Adipose tissue (tissue), 3 donors: ENCODE results near the gene CNOT10. TPM values are rescaled to one million over a fixed set of nuclear protein-coding genes. Genes with fewer than 3 reads are reported as not detected.

ENCODE experiments used
- H3K27ac ChIP-seq: one replicate; pipeline ENCODE4 v1.5.1; 2013; ENCODE audit warnings: low read depth, low read length
- WGBS, 3 donors: extraction: QIAGEN DNeasy Blood & Tissue Kit; methylation state at CpG; one replicate each; pipeline ENCODE4 v1.1.7; 2013; 5-methylcytosine and 5-hydroxymethylcytosine counted together
- polyA plus RNA-seq, 3 donors: library from polyadenylated mRNA; stranded (reverse); fragments of 200-250 nt; gene quantifications; one replicate each; pipeline ENCODE4 v1.2.3, GENCODE V29; 2013
- donor health status: healthy with polysubstance abuse.
- donor health status: Bipolar disorder and iron deficiency.
- donor health status: healthy.

Gene CNOT10
- polyA plus RNA-seq, 3 donors: 9.5 to 14.5 (median 10.6) TPM

DNA sequence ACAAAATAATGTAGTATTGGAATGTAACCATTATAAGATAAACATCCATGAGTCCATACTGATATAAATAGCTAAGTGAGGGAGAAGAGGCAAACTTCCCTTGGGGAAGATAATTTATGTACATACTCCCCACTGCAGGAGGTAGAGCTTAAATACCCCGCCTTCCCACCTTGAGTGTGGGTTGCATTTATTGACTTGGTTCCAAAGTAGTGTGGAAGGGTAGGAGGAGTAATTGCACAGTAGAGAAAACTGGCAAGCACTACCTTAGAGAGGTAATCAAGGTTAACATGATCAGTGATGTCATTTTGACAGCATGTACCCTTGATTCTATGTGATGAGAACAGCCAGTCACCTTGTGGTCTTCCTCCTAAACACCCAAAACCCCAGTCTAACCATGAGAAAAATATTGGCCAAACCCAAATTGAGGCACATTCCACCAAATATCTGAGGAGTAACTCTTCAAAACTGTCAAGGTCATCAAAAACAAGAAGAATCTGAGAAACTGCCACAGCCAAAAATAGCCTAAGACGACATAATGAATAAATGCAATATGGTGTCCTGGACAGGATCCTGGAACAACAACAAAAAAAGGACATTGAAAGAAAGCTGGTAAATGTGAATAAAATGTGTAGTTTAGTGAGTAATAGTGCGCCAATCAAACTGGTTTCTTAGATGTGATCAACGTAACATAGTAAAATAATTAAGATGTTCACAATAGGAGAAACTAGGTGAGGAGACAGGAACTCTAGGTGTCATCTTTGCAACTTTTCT lies 774 bp upstream of the CNOT10 start:
- WGBS, 3 donors: 37 to 42% (median 38%) methylated on average over 4 of the region's 4 CpGs
- H3K27ac ChIP-seq: no peak overlapping the region

DNA sequence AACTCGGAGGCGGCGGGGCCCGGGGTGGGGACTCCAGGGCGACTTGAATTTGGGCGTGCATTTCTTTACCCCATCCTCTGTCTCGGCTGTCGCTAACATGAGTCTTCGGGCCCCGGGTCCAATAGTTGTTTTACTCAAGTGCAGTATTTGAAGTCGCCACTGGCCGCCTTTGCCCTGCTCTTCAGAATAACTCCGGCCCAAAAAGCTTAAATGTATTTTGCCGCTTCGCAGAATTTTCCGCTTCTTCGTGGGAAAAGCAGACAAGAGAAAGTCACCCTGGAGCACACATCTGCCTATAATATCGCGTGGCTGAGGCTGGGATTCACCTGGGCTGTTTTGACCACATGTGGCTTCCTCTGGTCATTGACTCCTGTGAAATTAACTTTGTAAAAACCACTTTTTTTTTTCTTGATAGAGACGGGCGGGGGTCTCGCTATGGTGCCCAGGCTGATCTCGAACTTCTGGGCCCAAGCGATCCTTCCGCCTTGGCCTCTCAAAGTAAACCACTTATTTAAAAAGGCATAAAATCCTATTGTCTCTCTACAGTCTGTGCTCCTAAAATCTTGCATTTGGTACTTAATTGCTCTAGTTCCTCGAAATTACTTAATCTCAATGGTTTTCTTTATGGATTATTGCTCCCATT lies 676 bp downstream of the CNOT10 start:
- H3K27ac ChIP-seq: no peak overlapping the region
- WGBS, 3 donors: 6 to 10% (median 9%) methylated on average over 26 of the region's 26 CpGs

DNA sequence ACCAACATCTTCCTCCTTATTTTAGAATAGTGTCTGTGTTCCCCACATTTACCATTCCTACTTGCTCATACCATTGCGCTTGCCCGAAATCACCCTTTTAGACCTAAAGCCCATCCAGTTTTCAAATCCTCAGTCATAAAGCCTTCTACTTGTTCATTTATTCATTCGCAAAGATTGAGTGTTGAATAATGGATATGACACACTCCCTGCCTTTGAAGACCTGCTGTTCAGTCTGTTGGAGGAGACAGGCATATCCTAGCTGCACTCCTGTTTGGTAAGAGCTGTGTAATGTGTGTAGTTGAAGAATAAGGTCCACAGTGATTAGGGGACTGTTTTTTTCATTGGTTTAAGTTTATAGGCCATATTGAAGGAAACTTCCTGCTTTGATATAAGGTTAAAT lies 1.7 kb downstream of the CNOT10 start:
- no peak overlapping the region for H3K27ac ChIP-seq
- WGBS, 3 donors: 89 to 96% (median 95%) methylated on average over 3 of the region's 3 CpGs

DNA sequence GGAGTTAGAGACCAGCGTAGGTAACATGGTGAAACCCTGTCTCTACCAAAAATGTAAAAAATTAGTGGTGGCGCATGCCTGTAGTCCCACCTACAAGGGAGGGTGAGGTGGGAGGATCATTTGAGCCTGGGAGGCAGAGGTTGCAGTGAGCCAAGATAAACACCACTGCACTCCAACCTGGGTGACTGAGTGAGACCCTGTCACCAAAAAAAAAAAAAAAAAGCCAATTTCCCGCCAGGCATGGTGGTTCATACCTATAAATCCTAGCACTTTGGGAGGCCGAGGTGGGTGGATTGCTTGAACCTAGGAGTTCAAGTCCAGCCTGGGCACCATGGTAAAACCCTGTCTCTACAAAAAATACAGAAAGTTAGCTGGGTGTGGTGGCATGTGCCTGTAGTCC lies 6.9 kb downstream of the CNOT10 start:
- 97 to 99% (median 98%) methylated on average over 4 of the region's 4 CpGs for WGBS, 3 donors

DNA sequence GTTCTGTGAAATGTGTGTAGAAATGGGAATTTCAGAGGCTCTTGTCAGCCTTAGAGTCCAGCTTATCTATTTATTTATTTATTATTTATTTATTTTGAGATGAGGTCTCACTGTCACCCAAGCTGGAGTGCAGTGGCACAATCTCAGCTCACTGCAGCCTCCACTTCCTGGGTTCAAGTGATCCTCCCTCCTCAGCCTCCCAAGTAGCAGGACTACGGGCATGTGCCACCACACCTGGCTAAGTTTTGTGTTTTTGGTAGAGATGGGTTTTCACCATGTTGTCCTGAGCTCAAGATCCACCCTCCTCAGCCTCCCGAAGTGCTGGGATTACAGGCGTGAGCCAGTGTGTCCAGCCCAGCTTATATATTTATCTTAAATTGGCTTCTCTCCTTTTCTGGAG lies 11.5 kb downstream of the CNOT10 start:
- 94 to 98% (median 95%) methylated on average over 3 of the region's 3 CpGs for WGBS, 3 donors
- no peak overlapping the region for H3K27ac ChIP-seq

More for the DNA sequence above, 6.9 kb downstream of the CNOT10 start:
- H3K27ac ChIP-seq: no peak overlapping the region

DNA sequence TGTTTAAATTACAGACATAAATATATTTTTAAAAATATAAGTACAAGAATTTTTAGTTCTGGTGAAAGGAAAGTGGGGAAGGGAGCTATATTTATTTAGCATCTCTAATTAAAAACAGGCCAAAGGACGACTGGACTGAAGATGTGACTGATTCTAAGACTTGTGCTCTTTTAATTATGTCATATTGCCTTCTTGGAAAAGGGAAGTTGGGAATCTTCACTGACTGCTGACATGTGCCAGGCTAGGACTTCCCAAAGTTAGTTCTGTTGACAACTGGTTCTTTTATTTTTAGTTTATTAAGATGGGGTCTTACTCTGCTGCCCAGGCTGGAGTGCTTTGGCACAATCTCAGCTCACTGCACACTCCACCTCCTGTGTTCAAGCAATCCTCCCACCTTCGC lies 13.5 kb downstream of the CNOT10 start:
- 74 to 87% (median 78%) methylated on average over 2 of the region's 2 CpGs for WGBS, 3 donors
- no peak overlapping the region for H3K27ac ChIP-seq

DNA sequence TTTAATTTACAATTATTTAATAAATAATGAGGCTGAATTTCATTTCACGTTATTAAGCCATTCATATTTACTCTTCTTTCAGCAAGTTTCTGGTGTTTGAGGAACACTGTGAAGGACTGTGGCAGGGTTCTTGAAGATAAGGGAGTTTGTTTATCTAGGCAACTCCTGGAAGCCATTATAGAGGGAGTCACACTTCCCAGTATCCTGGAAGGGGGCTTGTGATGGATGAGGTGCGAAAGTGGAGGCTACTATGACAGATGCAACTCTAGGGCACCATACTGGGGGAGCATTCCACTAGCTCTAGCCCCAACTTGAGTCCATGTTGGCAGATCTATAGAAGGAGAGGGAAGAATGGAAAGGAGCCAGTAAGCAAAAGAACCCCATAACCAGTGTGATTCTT lies 14.4 kb downstream of the CNOT10 start:
- no peak overlapping the region for H3K27ac ChIP-seq
- 73 to 90% (median 86%) methylated on average over 2 of the region's 2 CpGs for WGBS, 3 donors

DNA sequence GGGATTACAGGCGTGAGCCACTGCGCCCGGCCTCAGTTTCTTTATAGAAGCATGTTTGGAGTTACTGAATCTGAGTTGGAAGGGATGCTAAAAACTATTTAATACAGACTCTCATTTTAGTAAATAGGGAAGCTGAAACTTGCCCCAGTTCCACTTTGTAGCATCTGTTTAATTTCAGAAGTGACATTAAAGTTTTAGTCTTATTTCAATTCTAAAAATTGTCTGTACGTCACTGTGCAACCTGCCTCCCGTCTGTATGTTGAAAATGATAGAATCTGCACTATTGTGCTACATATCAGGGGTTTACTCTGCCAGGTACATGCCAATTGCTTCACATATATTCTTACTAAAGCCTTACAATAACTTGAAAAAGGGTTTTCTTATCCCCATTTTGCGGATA lies 15.3 kb downstream of the CNOT10 start:
- WGBS, 3 donors: 70 to 80% (median 75%) methylated on average over 6 of the region's 6 CpGs
- no peak overlapping the region for H3K27ac ChIP-seq

DNA sequence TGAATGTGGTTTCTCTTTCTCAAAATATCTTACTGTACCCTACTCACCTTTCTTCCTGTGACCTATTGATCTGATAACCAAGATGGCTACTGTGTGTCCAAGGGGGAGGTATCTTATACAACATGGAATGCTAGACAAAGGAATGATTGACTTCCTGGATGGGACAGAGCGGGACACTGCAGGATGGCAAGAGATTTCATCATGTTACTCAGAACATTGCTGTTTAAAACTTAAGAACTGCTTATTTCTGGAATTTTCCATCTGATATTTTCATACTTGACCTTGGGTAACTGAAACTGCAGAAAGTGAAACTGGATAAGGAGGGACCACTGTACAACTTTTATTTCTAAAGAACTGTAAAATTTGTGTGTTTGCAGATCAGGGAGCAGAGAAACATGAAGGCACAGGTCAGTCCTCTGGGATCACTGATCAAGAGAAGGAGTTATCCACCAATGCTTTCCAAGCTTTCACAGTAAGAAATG lies 18.5 kb downstream of the CNOT10 start:
- 73 to 90% (median 88%) methylated on average over 1 of the region's 1 CpG for WGBS, 3 donors
- H3K27ac ChIP-seq: no peak overlapping the region

DNA sequence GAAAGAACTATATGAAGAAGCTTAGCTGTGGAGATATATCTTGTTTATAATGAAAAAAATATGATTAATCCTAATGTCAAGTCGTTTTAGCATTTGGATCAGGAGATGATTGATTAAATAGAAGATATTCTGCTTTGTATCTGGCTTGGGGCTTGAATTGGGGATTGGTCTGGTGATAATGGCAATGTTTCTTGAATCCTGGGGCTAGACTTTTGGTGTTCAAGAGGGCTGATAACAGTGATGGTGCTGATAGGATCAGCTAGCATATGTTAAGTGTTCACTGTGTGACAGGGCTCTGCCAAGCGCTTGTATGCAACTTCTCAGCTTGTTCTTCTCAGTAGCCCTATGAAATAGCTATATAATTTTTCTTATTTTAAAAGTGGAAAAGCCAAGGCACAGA lies 20.2 kb downstream of the CNOT10 start:
- WGBS, 3 donors: 83 to 88% (median 85%) methylated on average over 2 of the region's 2 CpGs
- no peak overlapping the region for H3K27ac ChIP-seq

DNA sequence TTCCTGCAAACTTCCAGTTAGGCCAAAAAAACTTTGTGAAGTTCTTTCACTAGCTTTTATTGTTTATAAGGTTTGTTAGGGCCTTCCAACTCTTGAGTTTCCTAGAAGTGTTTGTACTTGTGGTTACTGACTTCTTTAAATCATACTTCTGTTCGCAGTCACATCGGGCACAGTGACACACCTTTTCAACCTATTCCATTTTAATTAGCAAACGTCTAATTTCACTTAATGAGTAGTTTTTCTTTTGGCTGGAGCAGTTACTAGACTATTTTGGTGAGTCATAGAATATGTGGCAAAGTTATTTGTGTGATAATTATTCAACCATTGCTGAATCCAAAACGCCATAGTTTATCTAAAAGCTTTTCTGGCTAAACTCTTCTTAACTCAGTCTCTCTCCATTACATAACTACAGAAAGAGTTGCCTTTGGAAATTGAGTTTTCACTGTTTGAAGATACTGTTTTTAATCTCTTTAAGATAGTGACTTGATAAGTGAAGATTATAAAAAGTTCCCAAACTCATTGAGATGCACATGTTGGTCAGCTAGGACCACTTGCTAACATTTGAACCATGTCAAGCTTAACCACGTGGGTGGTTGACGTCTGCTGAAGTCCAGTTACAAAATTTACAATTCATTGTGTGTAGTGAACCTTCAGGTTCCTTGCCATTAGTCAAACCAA lies 21.5 kb downstream of the CNOT10 start:
- 57 to 80% (median 58%) methylated on average over 6 of the region's 6 CpGs for WGBS, 3 donors
- H3K27ac ChIP-seq: no peak overlapping the region

DNA sequence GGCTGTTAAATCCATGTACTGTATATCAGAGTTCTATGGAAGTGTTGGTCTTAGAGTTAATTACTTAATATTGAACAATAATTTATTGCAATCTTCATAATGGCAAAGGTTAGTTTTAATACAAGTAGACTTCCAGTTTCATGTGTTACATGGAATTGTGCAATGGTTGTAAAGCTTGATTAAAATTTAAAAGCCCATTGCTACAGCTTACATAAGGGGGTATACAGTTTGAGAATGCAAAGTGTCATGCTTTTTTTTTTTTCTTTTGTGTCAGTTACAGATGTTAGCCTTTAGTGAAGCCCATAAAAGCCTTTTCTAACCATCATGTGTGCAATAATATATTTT lies 22.0 kb downstream of the CNOT10 start:
- H3K27ac ChIP-seq: no peak overlapping the region

DNA sequence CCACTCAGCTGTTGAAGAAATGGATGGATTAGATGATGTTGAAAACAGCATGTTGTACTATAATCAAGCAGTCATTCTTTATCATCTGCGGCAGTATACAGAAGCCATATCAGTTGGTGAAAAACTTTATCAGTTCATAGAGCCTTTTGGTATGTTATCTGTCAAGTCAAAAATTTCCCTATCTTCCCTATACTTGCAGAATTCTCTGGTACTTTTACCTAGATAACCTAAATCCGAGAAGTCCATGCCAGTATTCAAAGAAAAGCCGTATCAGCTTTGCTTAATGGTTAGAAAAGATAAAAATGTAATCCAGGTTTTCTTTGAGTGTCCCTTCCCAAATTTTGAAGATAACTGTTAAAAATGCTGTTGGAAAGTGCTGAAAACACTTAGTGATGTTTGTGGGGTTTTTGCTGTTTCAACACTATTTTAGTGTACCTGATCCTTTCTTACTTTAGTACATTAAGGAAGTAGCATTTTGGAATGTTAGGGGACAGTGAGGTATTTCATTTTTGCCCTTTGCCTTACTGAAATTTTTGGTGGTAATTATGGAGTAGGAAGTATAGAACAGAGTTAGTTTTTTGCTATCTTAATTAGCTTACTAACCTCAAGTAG lies 23.8 kb downstream of the CNOT10 start:
- no peak overlapping the region for H3K27ac ChIP-seq
- 90 to 96% (median 91%) methylated on average over 3 of the region's 3 CpGs for WGBS, 3 donors

DNA sequence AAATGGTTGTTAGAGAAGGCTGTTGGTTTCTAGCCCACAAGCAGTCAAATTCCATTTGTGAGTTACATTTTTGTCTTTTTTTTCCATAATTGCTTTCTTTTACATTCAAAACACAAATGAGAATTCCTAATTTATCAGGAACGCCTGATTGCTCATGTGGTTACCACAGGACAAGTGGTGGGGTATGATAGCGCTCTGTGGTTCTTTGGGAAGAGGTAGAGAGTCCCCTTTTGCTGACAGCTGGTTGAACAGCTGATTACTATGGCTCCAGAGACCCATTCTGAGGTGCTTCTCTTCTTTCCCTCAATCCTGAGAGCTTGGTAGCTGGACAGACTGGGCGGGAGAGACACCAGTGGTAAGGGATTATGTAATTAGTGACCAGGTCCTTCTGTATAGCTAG lies 24.4 kb downstream of the CNOT10 start:
- 93 to 97% (median 93%) methylated on average over 3 of the region's 3 CpGs for WGBS, 3 donors
- H3K27ac ChIP-seq: no peak overlapping the region

DNA sequence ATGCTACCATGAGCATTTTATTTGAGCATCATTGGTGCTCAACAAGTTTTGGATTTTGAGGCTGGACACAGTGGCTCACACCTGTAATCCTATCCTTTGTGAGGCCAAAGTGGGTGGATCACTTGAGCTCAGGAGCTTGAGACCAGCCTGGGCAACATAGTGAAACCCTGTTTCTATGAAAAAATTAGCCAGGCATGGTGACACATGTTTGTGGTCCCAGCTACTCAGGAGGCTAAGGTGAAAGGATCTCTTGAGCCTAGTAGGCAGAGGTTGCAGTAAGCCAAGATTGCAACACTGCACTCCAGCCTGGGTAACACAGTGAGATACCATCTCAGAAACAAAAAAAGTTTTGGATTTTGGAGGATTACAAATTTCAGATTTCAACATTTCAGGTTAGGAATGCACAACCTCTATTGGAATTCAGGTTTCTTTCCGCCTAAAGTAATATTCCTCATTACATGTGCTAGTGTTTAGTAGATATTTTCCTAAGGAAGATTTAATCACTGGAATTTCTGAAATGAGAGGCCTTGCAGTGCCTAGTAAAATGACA lies 27.6 kb downstream of the CNOT10 start:
- H3K27ac ChIP-seq: no peak overlapping the region
- 92 to 98% (median 96%) methylated on average over 1 of the region's 1 CpG for WGBS, 3 donors

DNA sequence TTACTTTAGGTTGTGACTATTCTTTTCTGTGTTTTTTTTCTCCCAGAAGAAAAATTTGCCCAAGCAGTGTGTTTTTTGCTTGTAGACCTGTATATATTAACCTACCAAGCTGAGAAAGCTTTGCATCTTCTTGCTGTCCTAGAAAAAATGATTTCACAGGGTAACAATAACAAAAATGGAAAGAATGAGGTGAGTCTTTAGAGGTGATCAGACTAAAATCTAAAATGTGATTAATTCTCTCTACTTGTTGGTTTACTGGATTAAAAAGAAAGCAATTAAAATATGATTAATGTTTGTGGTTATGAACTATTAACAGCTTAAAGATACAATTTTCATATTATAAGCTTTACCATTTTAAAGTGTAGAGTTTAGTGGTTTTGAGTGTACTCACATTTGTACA lies 28.2 kb downstream of the CNOT10 start:
- H3K27ac ChIP-seq: no peak overlapping the region

DNA sequence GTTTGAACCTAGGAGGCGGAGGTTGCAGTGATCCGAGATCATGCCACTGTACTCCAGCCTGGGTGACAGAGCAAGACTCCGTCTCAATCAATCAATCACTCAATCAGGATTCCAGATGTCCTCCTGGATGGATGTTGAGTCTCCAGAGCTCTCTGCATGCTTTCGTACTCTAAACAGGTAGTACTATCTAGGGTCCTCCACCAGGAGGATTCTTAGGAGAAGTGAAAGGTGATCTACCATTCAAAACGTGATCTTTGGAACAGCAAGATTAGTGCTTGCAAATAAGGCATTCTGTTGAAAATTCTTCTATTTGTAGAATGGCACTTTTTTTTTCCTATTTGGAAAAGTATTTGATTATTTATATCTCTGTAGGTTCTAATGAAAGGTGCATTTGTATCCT lies 34.3 kb downstream of the CNOT10 start:
- H3K27ac ChIP-seq: no peak overlapping the region
- WGBS, 3 donors: 92 to 96% (median 93%) methylated on average over 5 of the region's 5 CpGs

DNA sequence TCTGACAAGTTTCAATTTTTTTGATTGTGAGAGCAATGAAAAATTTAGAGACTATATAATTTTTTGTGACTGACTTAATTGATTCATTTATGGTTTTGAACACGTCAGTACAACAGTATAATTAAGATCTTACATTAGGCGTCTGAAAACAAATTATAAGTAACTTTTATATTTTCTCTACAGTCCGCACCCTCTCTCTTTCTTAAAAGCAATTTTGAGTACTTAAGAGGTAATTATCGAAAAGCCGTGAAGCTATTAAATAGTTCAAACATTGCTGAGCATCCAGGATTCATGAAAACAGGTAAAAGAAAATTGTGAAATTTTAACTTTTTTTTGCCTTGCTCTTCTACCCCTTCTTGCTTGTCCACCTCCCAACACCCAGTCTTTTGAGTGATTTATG lies 34.9 kb downstream of the CNOT10 start:
- no peak overlapping the region for H3K27ac ChIP-seq
- 95 to 98% (median 96%) methylated on average over 5 of the region's 5 CpGs for whole genome bisulfite sequencing, 3 donors

DNA sequence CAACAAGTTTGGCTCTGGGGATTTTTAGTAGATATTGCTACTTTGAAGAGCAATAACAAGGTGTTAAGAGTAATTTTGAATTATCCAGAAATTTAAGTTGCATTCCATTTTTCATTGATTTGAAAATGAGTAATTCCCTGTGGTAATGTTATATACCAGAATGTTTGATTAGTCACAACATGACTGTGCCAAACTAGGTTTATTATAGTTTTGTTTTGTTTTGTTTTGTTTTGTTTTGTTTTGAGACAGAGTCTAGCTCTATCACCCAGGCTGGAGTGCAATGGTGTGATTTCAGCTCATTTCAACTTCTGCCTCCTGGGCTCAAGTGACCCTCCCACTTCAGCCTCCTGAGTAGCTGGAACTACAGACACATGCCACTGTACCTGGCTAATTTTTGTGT lies 40.7 kb downstream of the CNOT10 start:
- no peak overlapping the region for H3K27ac ChIP-seq
